GM21360 (cell line): ENCODE measurements around the gene ARMC12.

ENCODE experiments used
- ATAC-seq: cut with Tn5 transposase; IDR thresholded peaks from one replicate; pipeline ENCODE4 v1.9.1; 2021; ENCODE audit warnings: mild to moderate bottlenecking, moderate library complexity; ENCODE audit not compliant: unreplicated experiment

Gene ARMC12

GRCh38 chr6:35774116-35774794 lies 37.4 kb downstream of the ARMC12 start:
- ATAC-seq = no peak

GRCh38 chr6:35775031-35775430 lies 38.2 kb downstream of the ARMC12 start:
- ATAC-seq = no peak

GRCh38 chr6:35776364-35777215 lies 39.8 kb downstream of the ARMC12 start, which contains the start of gene CLPSL2:
CLPSL2 (plus strand) TSS chr6:35776598; CDS start chr6:35776619, 21 bp downstream.
- no peak for ATAC-seq

GRCh38 chr6:35777356-35778102 lies 40.7 kb downstream of the ARMC12 start:
- ATAC-seq = no peak

GRCh38 chr6:35778437-35778836 lies 41.6 kb downstream of the ARMC12 start:
- ATAC-seq = no peak

GRCh38 chr6:35780719-35781118 lies 43.9 kb downstream of the ARMC12 start, which contains the start of gene CLPSL1:
CLPSL1 (plus strand) TSS chr6:35781019; CDS start chr6:35781111, 92 bp downstream.
- no peak for ATAC-seq

GRCh38 chr6:35781290-35781689 lies 44.5 kb downstream of the ARMC12 start:
- ATAC-seq = no peak

GRCh38 chr6:35782424-35782823 lies 45.6 kb downstream of the ARMC12 start:
- no peak for ATAC-seq

- ATAC-seq = no peak
Measured at GRCh38 chr6:35784200-35784599, 47.4 kb downstream of the ARMC12 start.

GRCh38 chr6:35786272-35786671 lies 49.4 kb downstream of the ARMC12 start:
- no peak for ATAC-seq

- no peak for ATAC-seq
Measured at GRCh38 chr6:35786810-35787209, 50.0 kb downstream of the ARMC12 start.

GRCh38 chr6:35787266-35788218 lies 50.7 kb downstream of the ARMC12 start:
- no peak for ATAC-seq

- ATAC-seq = no peak
Measured at GRCh38 chr6:35788423-35788982, 51.7 kb downstream of the ARMC12 start.

- ATAC-seq = no peak
Measured at GRCh38 chr6:35790683-35791082, 53.9 kb downstream of the ARMC12 start.

- no peak for ATAC-seq
Measured at GRCh38 chr6:35794536-35795452, 58.0 kb downstream of the ARMC12 start.

GRCh38 chr6:35795453-35796071 lies 58.7 kb downstream of the ARMC12 start:
- no peak for ATAC-seq

GRCh38 chr6:35796236-35796635 lies 59.4 kb downstream of the ARMC12 start:
- ATAC-seq = no peak

- no peak for ATAC-seq
Measured at GRCh38 chr6:35797837-35798526, 61.1 kb downstream of the ARMC12 start.
